ENCODE measurements around the gene FBXL3. TPM values are rescaled to one million over a fixed set of nuclear protein-coding genes. Genes with fewer than 3 reads are reported as not detected.

The FBXL3 gene
- total and polyA plus RNA-seq, 2 donors (not counting 1 experiment from before 2014, with no cell fraction given) = 20.5 to 78.0 TPM

DNA sequence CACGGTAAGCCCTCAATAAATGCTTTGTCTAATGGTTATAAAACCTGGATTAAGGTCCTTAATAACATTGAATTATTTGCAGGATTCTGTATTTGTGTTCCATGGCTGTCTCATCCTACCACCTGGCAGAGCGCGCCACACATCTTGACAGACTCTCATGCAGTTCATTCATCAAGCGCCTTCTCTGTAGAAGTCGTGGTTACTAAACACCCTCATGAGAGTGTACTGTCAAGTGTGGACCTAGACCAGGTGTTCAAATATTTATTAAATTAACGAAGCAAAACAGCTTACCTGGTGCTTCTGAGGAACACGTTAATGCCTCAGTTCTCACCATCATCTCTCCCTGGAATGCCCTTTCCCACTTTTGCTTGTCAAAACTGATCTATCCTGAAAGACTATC, 13.1 kb upstream of the FBXL3 start:
- Mint-ChIP-seq H3K4me3 (no peak overlapping the region), H3K9me3 (ENCODE audit: insufficient read depth) (peaks cover 2% of the 10 kb centered on the region), H3K4me1 (no peaks in the 10 kb centered on the region), H3K27ac (no peak overlapping the region), H3K27me3 (no peaks in the 10 kb centered on the region)
- intact Hi-C loops (cut with micrococcal nuclease) = no loop called here
- Histone ChIP-seq H3K36me3 (replicated peaks in 1 of 2; ENCODE audit: control extremely low read depth in 1 of 2, control insufficient read depth in 1 of 2, extremely low read depth in 1 of 2, insufficient read depth in 2 of 2, low read length in 1 of 2) (peaks cover 7 to 10% of the 10 kb centered on the region in 2 experiments), H2AFZ (ENCODE audit: insufficient read depth, low read depth, low read length, poor library complexity, severe bottlenecking) (no peak overlapping the region), H4K20me1 (ENCODE audit: control insufficient read depth, insufficient read depth, low read length, poor library complexity, severe bottlenecking) (no peaks in the 10 kb centered on the region), H3K9me3 (ENCODE audit: control extremely low read depth in 1 of 3, control insufficient read depth in 2 of 3, insufficient read depth in 1 of 3, low read length in 2 of 3) (peaks cover 0 to 1% (median 0%) of the 10 kb centered on the region in 3 donors), H3K4me2 (replicated peaks; ENCODE audit: low read depth, low read length, poor library complexity, severe bottlenecking) (no peak overlapping the region), H3K27me3 (replicated peaks in 1 of 4; ENCODE audit: control extremely low read depth in 1 of 4, control insufficient read depth in 3 of 4, insufficient read depth in 4 of 4, low read length in 3 of 4) (no peaks in the 10 kb centered on the region), H3K79me2 (ENCODE audit: control insufficient read depth, insufficient read depth, low read length) (no peaks in the 10 kb centered on the region), H3K4me1 (ENCODE audit: control insufficient read depth in 2 of 2, insufficient read depth in 2 of 2, low read length in 2 of 2) (no peaks in the 10 kb centered on the region), H3K27ac (ENCODE audit: low read length in 2 of 2) (no peak overlapping the region), H3K4me3 (ENCODE audit: control extremely low read depth in 1 of 5, extremely low read depth in 1 of 5, insufficient read depth in 1 of 5, low read depth in 2 of 5, low read length in 4 of 5) (no peak overlapping the region), H3K9ac (ENCODE audit: low read length) (no peak overlapping the region)
- no peak for DNase-seq
- WGBS (ENCODE audit: insufficient coverage) = 94% methylated on average over 6 of the region's 7 CpGs
- ATAC-seq (ENCODE audit: low read depth) = no peak
- ChIA-PET CTCF (no interaction called here), POLR2A (no interaction called here)
- TF ChIP-seq, protein P1, sequence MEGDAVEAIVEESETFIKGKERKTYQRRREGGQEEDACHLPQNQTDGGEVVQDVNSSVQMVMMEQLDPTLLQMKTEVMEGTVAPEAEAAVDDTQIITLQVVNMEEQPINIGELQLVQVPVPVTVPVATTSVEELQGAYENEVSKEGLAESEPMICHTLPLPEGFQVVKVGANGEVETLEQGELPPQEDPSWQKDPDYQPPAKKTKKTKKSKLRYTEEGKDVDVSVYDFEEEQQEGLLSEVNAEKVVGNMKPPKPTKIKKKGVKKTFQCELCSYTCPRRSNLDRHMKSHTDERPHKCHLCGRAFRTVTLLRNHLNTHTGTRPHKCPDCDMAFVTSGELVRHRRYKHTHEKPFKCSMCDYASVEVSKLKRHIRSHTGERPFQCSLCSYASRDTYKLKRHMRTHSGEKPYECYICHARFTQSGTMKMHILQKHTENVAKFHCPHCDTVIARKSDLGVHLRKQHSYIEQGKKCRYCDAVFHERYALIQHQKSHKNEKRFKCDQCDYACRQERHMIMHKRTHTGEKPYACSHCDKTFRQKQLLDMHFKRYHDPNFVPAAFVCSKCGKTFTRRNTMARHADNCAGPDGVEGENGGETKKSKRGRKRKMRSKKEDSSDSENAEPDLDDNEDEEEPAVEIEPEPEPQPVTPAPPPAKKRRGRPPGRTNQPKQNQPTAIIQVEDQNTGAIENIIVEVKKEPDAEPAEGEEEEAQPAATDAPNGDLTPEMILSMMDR (IDR thresholded peaks at IDR 0.05) = no peak
- no peak for TF ChIP-seq EZH2 (IDR thresholded peaks at IDR 0.05; ENCODE audit: borderline replicate concordance, insufficient read depth, low read depth, low read length, poor library complexity, severe bottlenecking)

DNA sequence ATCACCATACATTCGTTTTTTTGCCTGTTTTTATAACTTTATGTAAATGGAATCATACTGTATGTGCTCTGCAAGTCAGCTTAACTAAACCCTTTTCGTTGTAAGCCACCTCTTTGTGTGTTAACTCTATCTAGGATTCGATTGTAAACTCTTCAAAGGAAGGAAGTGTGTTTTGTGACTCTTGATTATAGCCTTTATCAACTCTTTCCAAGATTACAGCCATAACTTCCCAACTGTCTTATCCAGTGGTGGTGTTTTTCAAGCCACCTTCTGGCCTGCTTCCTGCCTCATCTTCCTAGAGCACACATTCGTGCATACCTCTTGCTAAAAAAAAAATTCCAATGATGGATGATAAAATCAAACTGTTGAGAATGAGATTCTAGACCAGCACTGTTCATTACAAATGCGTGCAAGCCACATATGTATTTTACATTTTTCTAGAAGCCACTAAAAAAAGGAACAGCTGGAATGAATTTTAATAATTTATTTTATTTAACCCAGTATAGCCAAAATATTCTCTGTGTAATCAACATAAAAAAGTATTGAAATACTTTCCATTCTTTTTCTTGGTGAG, 12.0 kb upstream of the FBXL3 start:
- peaks cover 3 to 6% of the 10 kb centered on the region in 2 experiments for H3K36me3 ChIP-seq (replicated peaks in 1 of 2; ENCODE audit: control extremely low read depth in 1 of 2, control insufficient read depth in 1 of 2, extremely low read depth in 1 of 2, insufficient read depth in 2 of 2, low read length in 1 of 2)
- WGBS (ENCODE audit: insufficient coverage) = no CpG with 5 or more reads among the region's 5 CpGs
- H3K79me2 ChIP-seq (ENCODE audit: control insufficient read depth, insufficient read depth, low read length) = no peaks in the 10 kb centered on the region
- H3K4me3 ChIP-seq (ENCODE audit: control extremely low read depth in 1 of 5, extremely low read depth in 1 of 5, insufficient read depth in 1 of 5, low read depth in 2 of 5, low read length in 4 of 5) = no peak overlapping the region
- ChIA-PET CTCF (no interaction called here), POLR2A (no interaction called here)
- H3K9ac ChIP-seq (ENCODE audit: low read length) = no peak overlapping the region
- H3K27ac ChIP-seq (ENCODE audit: low read length in 2 of 2) = no peak overlapping the region
- H3K27me3 ChIP-seq (replicated peaks in 1 of 4; ENCODE audit: control extremely low read depth in 1 of 4, control insufficient read depth in 3 of 4, insufficient read depth in 4 of 4, low read length in 3 of 4) = no peaks in the 10 kb centered on the region
- intact Hi-C loops (cut with micrococcal nuclease) = no loop called here
- H3K9me3 ChIP-seq (ENCODE audit: control extremely low read depth in 1 of 3, control insufficient read depth in 2 of 3, insufficient read depth in 1 of 3, low read length in 2 of 3) = peaks cover 0 to 1% (median 0%) of the 10 kb centered on the region in 3 donors
- no peak overlapping the region for H3K4me3 Mint-ChIP-seq
- H4K20me1 ChIP-seq (ENCODE audit: control insufficient read depth, insufficient read depth, low read length, poor library complexity, severe bottlenecking) = no peaks in the 10 kb centered on the region
- no peaks in the 10 kb centered on the region for H3K4me1 ChIP-seq (ENCODE audit: control insufficient read depth in 2 of 2, insufficient read depth in 2 of 2, low read length in 2 of 2)
- H3K27me3 Mint-ChIP-seq = no peaks in the 10 kb centered on the region
- DNase-seq (no peak), ATAC-seq (ENCODE audit: low read depth) (no peak)
- no peak overlapping the region for H3K4me2 ChIP-seq (replicated peaks; ENCODE audit: low read depth, low read length, poor library complexity, severe bottlenecking)
- H2AFZ ChIP-seq (ENCODE audit: insufficient read depth, low read depth, low read length, poor library complexity, severe bottlenecking) = no peak overlapping the region
- no peak overlapping the region for H3K27ac Mint-ChIP-seq
- peaks cover 2% of the 10 kb centered on the region for H3K9me3 Mint-ChIP-seq (ENCODE audit: insufficient read depth)
- TF ChIP-seq, protein P1 (IDR thresholded peaks at IDR 0.05) = no peak
- no peak for TF ChIP-seq EZH2 (IDR thresholded peaks at IDR 0.05; ENCODE audit: borderline replicate concordance, insufficient read depth, low read depth, low read length, poor library complexity, severe bottlenecking)
- no peaks in the 10 kb centered on the region for H3K4me1 Mint-ChIP-seq

Measured in B cell (primary cell).